PC-9 (cell line): Measurements from ENCODE around the gene BEX4. TPM values are rescaled to one million over a fixed set of nuclear protein-coding genes. Genes with fewer than 3 reads are reported as not detected.
"Not testable (repeated sequence)": the region's sequence is repeated elsewhere in the genome, so short reads cannot be mapped to it uniquely, and the experiment has no call there.

Source experiments
- BruUV-seq: library from RNA; stranded (reverse); fragments of 400-500 nt; replicated peaks from 2 replicates; lab custom pipeline; 2021; lab: Mats Ljungman, UMichigan
- CTCF ChIA-PET: fragments of 300-600 bp; sonication (Branson Sonifier 250); formaldehyde crosslinking; loops from one replicate; lab custom pipeline; 2022; ENCODE audit warnings: antibody characterized with exemption; lab: Charles Lee
- POLR2A ChIA-PET: fragments of 300-600 bp; sonication (Branson Sonifier 250); formaldehyde crosslinking; loops from one replicate; lab custom pipeline; 2022; ENCODE audit warnings: antibody characterized with exemption; ENCODE audit not compliant: unreplicated experiment; lab: Charles Lee
- DNase-seq, 2 experiments: peaks; one replicate each; pipeline versions ENCODE4 v3.0.0 to v3.0.0-alpha.2; 2015 to 2022; ENCODE audit warnings: mixed read lengths in 1 of 2
- H2AFZ ChIP-seq: fragments of 200-600 bp; sonication (generic); 2 replicates; pipeline ENCODE4 v1.8.1; 2017; ENCODE audit warnings: antibody characterized with exemption
- H3F3A ChIP-seq: fragments of 200-600 bp; sonication (generic); 2 replicates; pipeline ENCODE4 v1.8.1; 2017; ENCODE audit warnings: antibody characterized with exemption, mild to moderate bottlenecking, low read depth; ENCODE audit not compliant: insufficient read depth
- H3K27ac ChIP-seq: fragments of 200-600 bp; sonication (generic); 2 replicates; pipeline ENCODE4 v1.6.1; 2016; ENCODE audit warnings: mixed run types
- H3K27me3 ChIP-seq: fragments of 200-600 bp; sonication (generic); 2 replicates; pipeline ENCODE4 v1.6.1; 2016; ENCODE audit warnings: low read depth, mixed run types; ENCODE audit not compliant: insufficient read depth
- H3K36me3 ChIP-seq: fragments of 200-600 bp; sonication (generic); 2 replicates; pipeline ENCODE4 v1.6.1; 2016; ENCODE audit warnings: low read depth, mixed run types
- H3K4me1 ChIP-seq: fragments of 200-600 bp; sonication (generic); replicated peaks from 2 replicates; pipeline ENCODE4 v1.6.1; 2016; ENCODE audit warnings: mixed run types; ENCODE audit not compliant: insufficient read depth
- H3K4me2 ChIP-seq: fragments of 200-600 bp; sonication (generic); 2 replicates; pipeline ENCODE4 v1.6.1; 2017; ENCODE audit warnings: mixed run types
- H3K4me3 ChIP-seq: fragments of 200-600 bp; sonication (generic); 2 replicates; pipeline ENCODE4 v1.6.1; 2016; ENCODE audit warnings: mixed run types
- H3K79me2 ChIP-seq: fragments of 200-600 bp; sonication (generic); 2 replicates; pipeline ENCODE4 v1.6.1; 2017; ENCODE audit warnings: low read depth, mixed run types
- H3K9me2 ChIP-seq: fragments of 200-600 bp; sonication (generic); 2 replicates; pipeline ENCODE4 v1.8.1; 2017; ENCODE audit warnings: mild to moderate bottlenecking; ENCODE audit not compliant: insufficient read depth
- H3K9me3 ChIP-seq: fragments of 200-600 bp; sonication (generic); 2 replicates; pipeline ENCODE4 v1.8.1; 2016; ENCODE audit warnings: low read depth; ENCODE audit not compliant: insufficient read depth
- H4K20me1 ChIP-seq: fragments of 200-600 bp; sonication (generic); 2 replicates; pipeline ENCODE4 v1.8.1; 2017; ENCODE audit not compliant: insufficient read depth
- CTCF ChIP-seq: fragments of 200-600 bp; sonication (generic); conservative IDR thresholded peaks from 2 replicates; pipeline ENCODE4 v1.6.1; 2017; ENCODE audit warnings: mixed run types, antibody characterized with exemption, mild to moderate bottlenecking, moderate library complexity
- EZH2 ChIP-seq: fragments of 200-600 bp; sonication (generic); IDR thresholded peaks from 2 replicates; pipeline ENCODE4 v1.8.0; 2017; ENCODE audit warnings: antibody characterized with exemption, low read depth
- intact Hi-C: fragments of 100-400 bp; cut with micrococcal nuclease; formaldehyde crosslinking; loops from one replicate; pipeline ENCODE4 v1.10.0; 2022; ENCODE audit not compliant: unreplicated experiment
- total RNA-seq: library from RNA; stranded (reverse); gene quantifications from 2 replicates; pipeline ENCODE4 v1.2.3, GENCODE V29; 2021

BEX4 gene
- total RNA-seq, 1 experiment from 2014 or later, result 1.0 TPM

GRCh38 chrX:103187953-103188475 lies 26.9 kb upstream of the BEX4 start:
- Histone ChIP-seq H3K4me1 (no peaks in the 10 kb centered on the region), H3F3A (no peaks in the 10 kb centered on the region), H3K27me3 (no peaks in the 10 kb centered on the region), H4K20me1 (no peaks in the 10 kb centered on the region), H3K4me2 (no peak overlapping the region), H3K9me2 (no peaks in the 10 kb centered on the region), H2AFZ (no peak overlapping the region), H3K36me3 (no peaks in the 10 kb centered on the region), H3K79me2 (no peaks in the 10 kb centered on the region), H3K9me3 (no peaks in the 10 kb centered on the region), H3K27ac (no peak overlapping the region), H3K4me3 (no peak overlapping the region)
- TF ChIP-seq CTCF, result no peak
- no peak for TF ChIP-seq EZH2
- DNase-seq, result no peak
- intact Hi-C loops, result no loop called here
- ChIA-PET CTCF (no interaction called here), POLR2A (no interaction called here)
- no TSS peak for BruUV-seq

GRCh38 chrX:103197721-103198306 lies 17.1 kb upstream of the BEX4 start:
- intact Hi-C loops, result no loop called here
- Histone ChIP-seq H3K79me2 (no peaks in the 10 kb centered on the region), H3K9me3 (no peaks in the 10 kb centered on the region), H3F3A (no peaks in the 10 kb centered on the region), H3K9me2 (no peaks in the 10 kb centered on the region), H3K36me3 (no peaks in the 10 kb centered on the region), H2AFZ (no peak overlapping the region), H3K27ac (no peak overlapping the region), H3K27me3 (no peaks in the 10 kb centered on the region), H3K4me3 (no peak overlapping the region), H3K4me2 (no peak overlapping the region), H4K20me1 (no peaks in the 10 kb centered on the region), H3K4me1 (no peaks in the 10 kb centered on the region)
- DNase-seq, result no peak
- ChIA-PET CTCF (no interaction called here), POLR2A (no interaction called here)
- no peak for TF ChIP-seq CTCF
- TF ChIP-seq EZH2, result no peak
- BruUV-seq, result no TSS peak

- H3K4me2 ChIP-seq, intact Hi-C loops, POLR2A ChIA-PET, H3K36me3 ChIP-seq, H3F3A ChIP-seq, CTCF ChIA-PET, DNase-seq, H3K4me3 ChIP-seq, H3K79me2 ChIP-seq, H3K9me2 ChIP-seq, H3K27me3 ChIP-seq, H2AFZ ChIP-seq, BruUV-seq, H3K4me1 ChIP-seq, H4K20me1 ChIP-seq, H3K9me3 ChIP-seq, H3K27ac ChIP-seq: not testable (repeated sequence)
Measured at GRCh38 chrX:103198668-103199067, 16.2 kb upstream of the BEX4 start.

- H3K4me1 ChIP-seq, result no peaks in the 10 kb centered on the region
- no peak overlapping the region for H2AFZ ChIP-seq
- no peak overlapping the region for H3K4me3 ChIP-seq
- H3K27me3 ChIP-seq, result no peaks in the 10 kb centered on the region
- CTCF ChIA-PET, result no interaction called here
- H3F3A ChIP-seq, result no peaks in the 10 kb centered on the region
- POLR2A ChIA-PET, result no interaction called here
- H3K27ac ChIP-seq, result no peak overlapping the region
- DNase-seq, result no peak
- no peak for TF ChIP-seq CTCF
- TF ChIP-seq EZH2, result no peak
- no peak overlapping the region for H3K4me2 ChIP-seq
- H3K36me3 ChIP-seq, result no peaks in the 10 kb centered on the region
- H3K79me2 ChIP-seq, result no peaks in the 10 kb centered on the region
- no peaks in the 10 kb centered on the region for H3K9me2 ChIP-seq
- no peaks in the 10 kb centered on the region for H4K20me1 ChIP-seq
- no peaks in the 10 kb centered on the region for H3K9me3 ChIP-seq
- no TSS peak for BruUV-seq
- intact Hi-C loops, result no loop called here
Measured at GRCh38 chrX:103201041-103201440, 13.9 kb upstream of the BEX4 start.
